GM15510 (cell line): ENCODE results near the gene SUN5.

Experiments used
- POLR2A ChIP-seq: IDR thresholded peaks from 3 replicates; pipeline ENCODE4 v1.6.1; 2011; ENCODE audit warnings: borderline replicate concordance; ENCODE audit not compliant: insufficient read length; ENCODE audit errors: extremely low read depth

SUN5 gene

DNA sequence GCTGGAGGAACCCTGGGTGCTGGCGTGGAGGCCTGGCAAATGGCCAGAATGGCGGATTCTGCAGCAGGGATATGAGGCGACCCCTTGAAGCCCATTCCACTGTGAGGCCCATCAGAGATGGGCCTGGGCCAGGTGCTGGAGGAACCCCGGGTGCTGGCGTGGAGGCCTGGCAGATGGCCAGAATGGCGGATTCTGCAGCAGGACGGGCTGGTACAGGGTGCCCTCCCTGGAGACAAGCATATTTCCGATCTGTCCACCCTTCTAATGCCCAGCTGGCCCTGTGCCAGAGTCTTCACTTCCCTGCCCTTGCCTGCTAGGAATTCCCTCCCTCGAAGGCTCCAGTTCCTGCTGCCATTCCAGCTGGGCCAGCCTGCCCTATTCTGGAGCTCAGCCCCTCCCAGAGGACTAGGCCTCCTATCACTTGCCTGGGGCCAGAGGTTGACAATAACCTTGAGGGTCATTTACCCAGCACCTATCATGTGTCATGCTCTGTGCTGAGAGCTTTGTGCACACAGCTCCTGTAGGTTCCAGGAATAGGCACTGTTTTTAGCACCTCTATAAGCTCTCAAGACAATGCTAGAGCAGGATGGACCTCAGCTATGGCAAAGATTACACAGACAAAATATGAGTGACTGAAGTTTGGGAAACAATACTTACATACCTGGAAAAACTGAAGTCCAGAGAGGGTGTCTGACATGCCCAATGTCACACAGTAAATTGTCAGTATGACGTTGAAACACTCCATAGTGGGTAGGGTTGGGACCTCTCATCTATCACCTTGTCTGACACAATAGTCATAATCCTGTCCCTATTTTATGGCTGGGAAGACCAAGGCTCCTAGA is 21.4 kb downstream of the SUN5 start:
- TF ChIP-seq POLR2A, result no peak

DNA sequence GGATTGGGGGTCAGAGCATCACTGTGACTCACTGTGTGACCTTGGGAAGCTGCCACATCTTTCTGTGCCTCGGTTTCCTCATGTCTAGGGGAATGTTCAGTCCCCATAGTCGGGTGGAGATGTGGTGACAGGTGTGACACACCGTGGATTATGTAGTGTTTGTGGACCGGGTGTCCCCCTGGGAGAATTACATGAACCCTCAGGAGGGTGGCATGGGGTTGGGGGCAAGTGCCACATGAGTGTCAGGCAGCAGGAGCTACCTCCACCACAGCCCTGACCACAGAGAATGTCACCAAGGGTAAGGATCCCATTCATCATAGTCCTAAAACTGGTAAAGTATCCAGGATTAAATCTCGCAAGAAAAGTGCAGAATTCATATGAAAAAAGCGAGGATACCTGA is 23.2 kb downstream of the SUN5 start:
- no peak for TF ChIP-seq POLR2A

DNA sequence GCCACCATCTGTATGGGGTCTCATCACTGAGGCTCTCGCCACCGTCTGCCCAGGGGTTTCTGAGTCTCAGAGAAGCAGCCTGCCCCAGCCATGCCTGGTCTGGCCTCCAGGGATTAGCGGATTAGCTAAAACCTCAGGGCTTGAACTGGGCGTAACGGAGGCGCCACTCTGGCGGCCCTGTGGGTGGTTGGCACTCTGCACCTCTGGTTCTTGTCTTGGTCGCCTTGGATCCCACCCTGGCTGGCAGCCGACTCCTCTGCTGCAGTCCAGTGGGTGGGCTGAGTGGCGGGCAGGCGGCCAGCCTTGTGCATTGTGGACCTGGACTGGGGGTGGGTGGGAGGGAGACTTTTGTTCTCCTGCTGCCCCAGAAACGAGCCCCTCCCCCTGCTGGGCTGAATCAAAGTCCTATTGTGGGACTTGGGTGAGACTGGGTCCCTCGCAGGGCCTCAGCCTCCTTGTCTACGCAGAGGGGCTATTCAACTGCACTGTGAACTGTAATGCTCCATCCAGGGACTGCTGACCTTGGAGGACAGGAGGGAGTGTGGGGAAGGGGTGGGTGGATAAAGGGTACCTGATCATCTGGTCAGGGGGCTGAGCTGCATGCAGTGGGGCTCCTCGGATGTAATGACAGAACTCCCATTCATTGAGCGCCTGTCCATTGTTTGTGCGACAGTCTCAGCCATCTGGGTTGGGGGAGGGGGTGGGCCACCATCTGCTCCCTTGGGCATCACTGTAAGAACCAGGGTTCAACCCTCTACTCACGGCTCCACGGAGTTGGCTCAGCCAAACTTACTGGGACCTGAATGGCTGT is 23.9 kb downstream of the SUN5 start:
- no peak for TF ChIP-seq POLR2A

DNA sequence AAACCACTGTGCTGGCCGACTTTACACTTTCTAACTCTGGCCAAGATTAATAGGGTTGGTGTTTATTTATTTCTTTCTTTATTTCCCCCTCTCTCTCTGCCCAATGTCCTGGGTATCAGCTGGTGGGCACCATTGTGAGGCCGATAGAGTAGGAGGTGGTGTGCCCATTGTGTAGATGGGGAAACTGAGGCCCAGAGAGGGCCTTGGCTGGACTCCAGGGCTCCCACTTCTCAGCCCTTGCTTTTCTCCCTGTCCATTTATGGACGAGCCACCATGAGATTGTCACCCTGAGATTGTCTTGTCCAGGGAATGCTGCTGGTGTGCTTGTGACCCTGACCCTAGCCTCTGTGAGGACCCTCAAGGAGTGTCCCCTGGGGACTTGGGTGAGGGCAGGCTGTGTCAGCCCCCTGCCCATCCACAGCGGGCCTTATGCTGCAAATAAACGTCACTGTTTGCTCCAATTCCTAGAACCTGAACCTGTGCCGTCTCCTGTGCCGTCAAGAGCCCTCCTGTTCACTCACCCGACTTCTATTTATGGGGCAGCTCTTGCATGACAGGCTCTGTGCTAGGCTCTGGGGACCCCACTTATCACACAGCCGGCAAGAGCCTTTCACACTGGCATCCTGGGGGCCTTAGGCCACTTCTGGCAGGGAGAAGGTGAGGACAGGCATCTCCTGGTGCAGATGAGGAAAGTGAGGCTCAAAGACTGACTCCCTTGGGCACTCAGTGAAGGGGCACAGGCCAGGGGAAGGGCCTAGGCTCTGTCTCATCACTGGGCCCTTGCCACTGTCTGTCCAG is 24.8 kb downstream of the SUN5 start:
- no peak for TF ChIP-seq POLR2A

- no peak for TF ChIP-seq POLR2A
Measured at GRCh38 chr20:32978009-32978335, 26.3 kb downstream of the SUN5 start.

GRCh38 chr20:32977281-32978008 is 26.8 kb downstream of the SUN5 start:
- TF ChIP-seq POLR2A, result no peak

DNA sequence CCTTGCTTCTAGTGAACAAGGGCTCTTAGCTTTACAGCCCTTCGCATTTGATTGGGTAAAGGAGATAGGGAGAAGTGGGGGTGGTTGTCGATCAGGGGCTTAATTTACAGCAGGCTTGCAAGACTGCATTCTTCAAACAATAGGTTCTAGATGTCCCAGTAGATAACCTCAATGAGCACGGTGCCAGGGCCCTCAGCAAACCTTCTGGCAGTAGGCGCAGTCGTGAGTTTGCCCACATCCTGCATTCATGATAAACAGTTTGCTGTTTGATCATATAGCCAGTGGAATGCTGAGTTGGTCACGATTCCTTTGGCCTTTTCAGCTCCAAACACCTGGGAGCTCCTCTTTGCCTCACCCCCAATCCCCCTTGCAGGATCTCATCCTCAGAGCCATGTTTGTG is 27.5 kb downstream of the SUN5 start:
- TF ChIP-seq POLR2A, result no peak

DNA sequence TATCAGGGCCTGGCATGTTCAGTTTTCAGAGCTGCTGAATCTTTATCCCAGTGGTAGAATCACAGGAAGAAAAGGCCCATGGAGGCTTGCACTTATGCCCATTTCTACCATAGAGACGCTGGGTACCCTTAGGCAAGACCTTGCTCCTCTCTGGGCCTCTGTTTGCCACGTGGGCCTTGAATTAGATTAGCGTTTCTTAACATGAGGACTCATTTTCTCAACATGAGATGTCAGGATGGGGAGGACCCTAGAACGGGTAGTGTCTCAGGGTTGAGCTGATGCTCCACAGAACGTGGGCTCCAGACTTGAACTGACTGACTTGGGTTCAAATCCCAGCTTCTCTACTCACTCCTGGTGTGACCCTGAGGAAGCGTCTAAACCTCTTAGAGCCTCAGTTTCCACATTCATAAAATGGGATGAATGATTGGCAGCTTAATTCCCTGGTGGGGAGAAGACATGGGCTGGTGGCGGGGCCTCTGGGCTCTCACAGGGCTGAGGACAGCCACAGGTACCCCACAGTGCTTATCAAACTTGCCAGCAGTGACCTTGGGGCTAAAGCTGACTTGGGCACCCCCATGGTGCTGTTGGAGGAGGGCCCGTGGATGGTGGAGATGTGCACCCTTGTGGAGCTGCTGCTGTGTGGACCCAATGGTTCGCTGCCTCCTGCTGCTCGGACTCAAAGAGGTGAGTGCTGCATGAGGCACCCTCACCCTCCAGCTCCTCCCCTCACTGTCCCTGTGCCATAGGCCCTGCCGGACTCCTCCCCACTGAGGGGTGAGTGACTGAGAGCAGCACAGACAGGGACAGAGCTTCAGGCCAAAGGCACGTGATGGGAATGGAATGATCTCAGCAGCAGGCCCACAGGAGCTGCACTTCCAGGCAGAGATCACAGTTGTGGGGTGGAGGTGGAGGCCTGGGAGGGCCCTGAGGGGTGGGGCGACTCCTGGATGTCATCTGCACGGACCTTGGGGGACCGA is 28.2 kb downstream of the SUN5 start:
- no peak for TF ChIP-seq POLR2A

DNA sequence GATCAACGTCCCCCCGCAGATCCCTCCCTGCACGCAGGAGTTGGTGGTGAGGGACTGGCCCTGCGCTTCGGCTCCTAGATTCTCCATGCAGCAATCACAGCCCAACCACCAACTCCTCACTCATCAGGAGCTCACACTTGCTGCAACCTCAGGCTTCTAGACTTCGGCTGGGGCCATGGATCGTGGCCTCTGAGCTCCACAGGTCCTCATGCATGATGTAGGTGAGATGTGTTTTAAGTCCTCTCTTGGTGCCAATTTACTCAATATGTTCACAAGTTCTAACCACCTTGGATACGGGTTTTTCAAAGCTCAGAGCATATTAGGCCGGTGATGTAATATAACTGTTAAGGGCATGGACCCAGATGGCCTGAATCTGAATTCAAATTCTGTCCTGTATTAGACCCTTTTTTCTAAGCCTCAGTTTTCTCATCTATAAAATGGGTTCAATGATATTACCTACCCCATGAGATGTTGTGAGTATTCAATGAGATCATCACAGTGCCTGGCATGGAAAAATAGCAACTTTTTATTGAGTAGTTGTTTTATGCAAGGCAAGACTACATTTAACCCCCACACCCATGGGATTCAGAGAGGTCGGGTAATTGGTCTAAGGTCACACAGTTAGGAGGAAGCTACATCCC is 31.0 kb downstream of the SUN5 start:
- TF ChIP-seq POLR2A, result no peak

GRCh38 chr20:32972181-32973076 is 31.8 kb downstream of the SUN5 start:
- TF ChIP-seq POLR2A, result no peak

- no peak for TF ChIP-seq POLR2A
Measured at GRCh38 chr20:32971703-32972161, 32.5 kb downstream of the SUN5 start.

- no peak for TF ChIP-seq POLR2A
Measured at GRCh38 chr20:32970973-32971300, 33.3 kb downstream of the SUN5 start.
